ENCODE data around the gene LRP1-AS. TPM values are rescaled to one million over a fixed set of nuclear protein-coding genes. Genes with fewer than 3 reads are reported as not detected.

Gene LRP1-AS
- total RNA-seq, 1 donor from 2014 or later = not detected

GRCh38 chr12:57101892-57102695, 45.3 kb downstream of the LRP1-AS start:
- H3K27me3 ChIP-seq = no peaks in the 10 kb centered on the region
- DNase-seq (ENCODE audit: extremely low spot score in 2 of 2) = peak in 1 of 2 donors; percentile 84
- no peak for TF ChIP-seq CTCF (IDR thresholded peaks at IDR 0.05)
- no peak for TF ChIP-seq POLR2AphosphoS5 (IDR thresholded peaks at IDR 0.05; ENCODE audit: insufficient read depth in 1 of 2, low read depth in 1 of 2)
- no peak for TF ChIP-seq POLR2A (IDR thresholded peaks at IDR 0.05)
- H3K4me1 ChIP-seq = peaks cover 6% of the 10 kb centered on the region
- H3K27ac ChIP-seq = peak overlapping the region; percentile 44
- intact Hi-C loops (cut with DNase I) = no loop called here
- no peaks in the 10 kb centered on the region for H3K9me3 ChIP-seq
- no peak overlapping the region for H3K4me3 ChIP-seq
- H3K36me3 ChIP-seq = peaks cover 2 to 64% of the 10 kb centered on the region in 2 donors

- peak in 1 of 2 donors; percentile 79 for DNase-seq (ENCODE audit: extremely low spot score in 2 of 2)
- peaks cover 28% of the 10 kb centered on the region for H3K4me1 ChIP-seq
- peak overlapping the region; percentile 31 for H3K27ac ChIP-seq
- intact Hi-C loops (cut with DNase I) = no loop called here
- no peaks in the 10 kb centered on the region for H3K27me3 ChIP-seq
- peaks cover 0 to 65% of the 10 kb centered on the region in 2 donors for H3K36me3 ChIP-seq
- H3K4me3 ChIP-seq = no peak overlapping the region
- TF ChIP-seq CTCF (IDR thresholded peaks at IDR 0.05) = no peak
- no peak for TF ChIP-seq POLR2AphosphoS5 (IDR thresholded peaks at IDR 0.05; ENCODE audit: insufficient read depth in 1 of 2, low read depth in 1 of 2)
- TF ChIP-seq POLR2A (IDR thresholded peaks at IDR 0.05) = no peak
- H3K9me3 ChIP-seq = no peaks in the 10 kb centered on the region
These were observed 47.7 kb downstream of the LRP1-AS start for GRCh38 chr12:57099766-57100165.

GRCh38 chr12:57099047-57099714, 48.2 kb downstream of the LRP1-AS start:
- no peaks in the 10 kb centered on the region for H3K27me3 ChIP-seq
- H3K4me3 ChIP-seq = no peak overlapping the region
- H3K4me1 ChIP-seq = peaks cover 33% of the 10 kb centered on the region
- intact Hi-C loops (cut with DNase I) = no loop called here
- H3K9me3 ChIP-seq = no peaks in the 10 kb centered on the region
- peaks cover 0 to 60% of the 10 kb centered on the region in 2 donors for H3K36me3 ChIP-seq
- DNase-seq (ENCODE audit: extremely low spot score in 2 of 2) = peak in 1 of 2 donors; percentile 74
- no peak for TF ChIP-seq POLR2A (IDR thresholded peaks at IDR 0.05)
- no peak for TF ChIP-seq CTCF (IDR thresholded peaks at IDR 0.05)
- no peak for TF ChIP-seq POLR2AphosphoS5 (IDR thresholded peaks at IDR 0.05; ENCODE audit: insufficient read depth in 1 of 2, low read depth in 1 of 2)
- H3K27ac ChIP-seq = peak overlapping the region; percentile 31

GRCh38 chr12:57098546-57098945, 48.9 kb downstream of the LRP1-AS start:
- no peak for TF ChIP-seq POLR2A (IDR thresholded peaks at IDR 0.05)
- TF ChIP-seq CTCF (IDR thresholded peaks at IDR 0.05) = no peak
- no peak for TF ChIP-seq POLR2AphosphoS5 (IDR thresholded peaks at IDR 0.05; ENCODE audit: insufficient read depth in 1 of 2, low read depth in 1 of 2)
- H3K4me1 ChIP-seq = peaks cover 40% of the 10 kb centered on the region
- H3K9me3 ChIP-seq = no peaks in the 10 kb centered on the region
- intact Hi-C loops (cut with DNase I) = no loop called here
- no peak overlapping the region for H3K4me3 ChIP-seq
- DNase-seq (ENCODE audit: extremely low spot score in 2 of 2) = no peak
- peaks cover 0 to 55% of the 10 kb centered on the region in 2 donors for H3K36me3 ChIP-seq
- peak overlapping the region; percentile 31 for H3K27ac ChIP-seq
- H3K27me3 ChIP-seq = no peaks in the 10 kb centered on the region

GRCh38 chr12:57097554-57097835, 49.9 kb downstream of the LRP1-AS start:
- Histone ChIP-seq H3K4me1 (peaks cover 50% of the 10 kb centered on the region), H3K27me3 (no peaks in the 10 kb centered on the region), H3K4me3 (no peak overlapping the region), H3K27ac (no peak overlapping the region), H3K36me3 (peaks cover 0 to 64% of the 10 kb centered on the region in 2 donors), H3K9me3 (no peaks in the 10 kb centered on the region)
- intact Hi-C loops (cut with DNase I) = no loop called here
- TF ChIP-seq POLR2AphosphoS5 (IDR thresholded peaks at IDR 0.05; ENCODE audit: insufficient read depth in 1 of 2, low read depth in 1 of 2) (no peak), CTCF (IDR thresholded peaks at IDR 0.05) (no peak), POLR2A (IDR thresholded peaks at IDR 0.05) (no peak)
- no peak for DNase-seq (ENCODE audit: extremely low spot score in 2 of 2)

All from vagina (tissue), 2 donors.